ENCODE data around the gene ADAMTSL1. TPM values are rescaled to one million over a fixed set of nuclear protein-coding genes. Genes with fewer than 3 reads are reported as not detected.

Gene ADAMTSL1
- total RNA-seq, 4 donors from 2014 or later: 2.8 to 26.4 (median 9.4) TPM

GRCh38 chr9:18658804-18659705 lies 185.1 kb downstream of the ADAMTSL1 start:
- H3K27me3 ChIP-seq: no peaks in the 10 kb centered on the region
- DNase-seq: no peak
- no peak overlapping the region for H3K4me3 ChIP-seq
- no peaks in the 10 kb centered on the region for H3K9me3 ChIP-seq
- TF ChIP-seq CTCF (IDR thresholded peaks at IDR 0.05): no peak
- no peaks in the 10 kb centered on the region for H3K36me3 ChIP-seq
- no peak overlapping the region for H3K27ac ChIP-seq
- no peaks in the 10 kb centered on the region for H3K4me1 ChIP-seq

GRCh38 chr9:18660001-18660400 lies 186.0 kb downstream of the ADAMTSL1 start:
- no peak overlapping the region for H3K27ac ChIP-seq
- H3K9me3 ChIP-seq: no peaks in the 10 kb centered on the region
- no peaks in the 10 kb centered on the region for H3K36me3 ChIP-seq
- no peak overlapping the region for H3K4me3 ChIP-seq
- no peak for DNase-seq
- H3K4me1 ChIP-seq: no peaks in the 10 kb centered on the region
- no peak for TF ChIP-seq CTCF (IDR thresholded peaks at IDR 0.05)
- TF ChIP-seq POLR2A (IDR thresholded peaks at IDR 0.05): no peak
- no peaks in the 10 kb centered on the region for H3K27me3 ChIP-seq

GRCh38 chr9:18662320-18662719 lies 188.4 kb downstream of the ADAMTSL1 start:
- no peak overlapping the region for H3K4me3 ChIP-seq

GRCh38 chr9:18665947-18666346 lies 192.0 kb downstream of the ADAMTSL1 start:
- H3K4me1 ChIP-seq: no peaks in the 10 kb centered on the region
- H3K36me3 ChIP-seq: no peaks in the 10 kb centered on the region
- H3K27me3 ChIP-seq: no peaks in the 10 kb centered on the region
- H3K9me3 ChIP-seq: no peaks in the 10 kb centered on the region
- H3K27ac ChIP-seq: no peak overlapping the region
- no peak for TF ChIP-seq POLR2A (IDR thresholded peaks at IDR 0.05)
- no peak for TF ChIP-seq CTCF (IDR thresholded peaks at IDR 0.05)
- DNase-seq: no peak
- H3K4me3 ChIP-seq: no peak overlapping the region

More at GRCh38 chr9:18662320-18662719, 188.4 kb downstream of the ADAMTSL1 start:
- H3K36me3 ChIP-seq: no peaks in the 10 kb centered on the region
- no peak for DNase-seq
- H3K27me3 ChIP-seq: no peaks in the 10 kb centered on the region
- H3K4me1 ChIP-seq: no peaks in the 10 kb centered on the region
- no peaks in the 10 kb centered on the region for H3K9me3 ChIP-seq
- TF ChIP-seq CTCF (IDR thresholded peaks at IDR 0.05): no peak
- TF ChIP-seq POLR2A (IDR thresholded peaks at IDR 0.05): no peak
- H3K27ac ChIP-seq: no peak overlapping the region

GRCh38 chr9:18666348-18666747 lies 192.4 kb downstream of the ADAMTSL1 start:
- Histone ChIP-seq H3K36me3 (no peaks in the 10 kb centered on the region), H3K4me3 (no peak overlapping the region), H3K27ac (no peak overlapping the region), H3K27me3 (no peaks in the 10 kb centered on the region), H3K9me3 (no peaks in the 10 kb centered on the region), H3K4me1 (no peaks in the 10 kb centered on the region)
- DNase-seq: no peak
- TF ChIP-seq POLR2A (IDR thresholded peaks at IDR 0.05) (no peak), CTCF (IDR thresholded peaks at IDR 0.05) (no peak)
